Endothelial cell of umbilical vein (primary cell): ENCODE results near the gene STAB2. TPM values are rescaled to one million over a fixed set of nuclear protein-coding genes. Genes with fewer than 3 reads are reported as not detected.

Source experiments
- BruUV-seq: library from RNA; stranded (reverse); fragments of 400-500 nt; replicated peaks from 2 replicates; lab custom pipeline; 2021; lab: Mats Ljungman, UMichigan
- CTCF ChIA-PET: fragments of 300-600, 350-600 bp; sonication (Branson Sonifier 250); formaldehyde crosslinking; loops from one replicate; lab custom pipeline; 2021; ENCODE audit warnings: antibody characterized with exemption, inconsistent platforms; lab: Charles Lee
- POLR2A ChIA-PET: fragments of 300-600, 350-600 bp; sonication (Branson Sonifier 250); formaldehyde crosslinking; loops from one replicate; lab custom pipeline; 2021; ENCODE audit warnings: antibody characterized with exemption, inconsistent platforms; lab: Charles Lee
- DNase-seq: peaks from one replicate; pipeline ENCODE4 v3.0.0-alpha.2; 2011; ENCODE audit warnings: low read depth, low spot score
- FAIRE-seq: peaks from 2 replicates; lab custom pipeline; 2011; peaks lifted over from hg19 to GRCh38; lab: Jason Lieb, UNC
- H2AFZ ChIP-seq: 2 replicates; pipeline ENCODE4 v1.6.0; 2012; ENCODE audit warnings: low read depth, low read length, control low read depth, inconsistent platforms
- H3K27ac ChIP-seq: 2 replicates; pipeline ENCODE4 v1.5.1; 2011; ENCODE audit warnings: low read depth, mild to moderate bottlenecking, control low read depth, low read length, moderate library complexity; ENCODE audit not compliant: insufficient read depth
- H3K27me3 ChIP-seq, 2 experiments: 2 replicates each; pipeline versions ENCODE4 v1.6.0 to v1.6.1; 2011; ENCODE audit warnings: low read length in 2 of 2, mixed read lengths in 1 of 2; ENCODE audit not compliant: control insufficient read depth in 2 of 2, insufficient read depth in 2 of 2
- H3K36me3 ChIP-seq, 2 experiments: 2 replicates in 1 of 2; 3 replicates in 1 of 2; pipeline ENCODE4 v1.5.1; 2011; ENCODE audit warnings: low read length in 2 of 2, mild to moderate bottlenecking in 1 of 2, moderate library complexity in 1 of 2; ENCODE audit not compliant: control insufficient read depth in 2 of 2, insufficient read depth in 2 of 2; ENCODE audit errors: extremely low read depth in 1 of 2
- H3K4me1 ChIP-seq: 3 replicates; pipeline ENCODE4 v1.5.1; 2011; ENCODE audit warnings: mild to moderate bottlenecking, low read length; ENCODE audit not compliant: control insufficient read depth, insufficient read depth; ENCODE audit errors: extremely low read depth
- H3K4me2 ChIP-seq: 2 replicates; pipeline ENCODE4 v1.6.1; 2011; ENCODE audit warnings: low read length, control low read depth, mixed read lengths; ENCODE audit not compliant: insufficient read depth
- H3K4me3 ChIP-seq, 3 experiments: fragments of 200-600 bp in 1 of 3; sonication (generic), shearing (Covaris generic) in 1 of 3; replicated peaks in 1 of 3; 2 replicates each; pipeline ENCODE4 v1.5.1; 2011 to 2016; ENCODE audit warnings: control low read depth in 3 of 3, low read length in 3 of 3, mild to moderate bottlenecking in 2 of 3, inconsistent platforms in 1 of 3, low read depth in 1 of 3, moderate library complexity in 1 of 3; ENCODE audit not compliant: insufficient read depth in 1 of 3
- H3K79me2 ChIP-seq: 2 replicates; pipeline ENCODE4 v1.6.0; 2012; ENCODE audit warnings: low read length, inconsistent platforms; ENCODE audit not compliant: control insufficient read depth, insufficient read depth
- H3K9ac ChIP-seq: replicated peaks from 2 replicates; pipeline ENCODE3; 2011; ENCODE audit warnings: low read length, control low read depth; ENCODE audit not compliant: insufficient read depth; ENCODE audit errors: extremely low read depth
- H3K9me1 ChIP-seq: replicated peaks from 3 replicates; pipeline ENCODE4 v1.6.0; 2011; ENCODE audit warnings: mild to moderate bottlenecking, low read length; ENCODE audit not compliant: control insufficient read depth, insufficient read depth; ENCODE audit errors: extremely low read depth
- H3K9me3 ChIP-seq: replicated peaks from 2 replicates; pipeline ENCODE4 v1.5.1; 2012; ENCODE audit warnings: low read length, inconsistent platforms; ENCODE audit not compliant: control insufficient read depth, insufficient read depth
- H4K20me1 ChIP-seq: replicated peaks from 2 replicates; pipeline ENCODE3; 2011; ENCODE audit warnings: mild to moderate bottlenecking, low read length; ENCODE audit not compliant: control insufficient read depth, insufficient read depth; ENCODE audit errors: extremely low read depth
- CTCF ChIP-seq, 2 donors: IDR thresholded peaks; 1 replicate in 1 of 2; 2 replicates in 1 of 2; pipeline ENCODE4 v1.5.1; 2011; ENCODE audit warnings: low read length in 2 of 2, mild to moderate bottlenecking in 2 of 2, moderate library complexity in 2 of 2, control low read depth in 1 of 2, inconsistent platforms in 1 of 2, low read depth in 1 of 2; ENCODE audit not compliant: insufficient read depth in 1 of 2; ENCODE audit errors: extremely low read depth in 1 of 2
- EZH2 ChIP-seq: IDR thresholded peaks from 2 replicates; pipeline ENCODE4 v1.6.1; 2012; ENCODE audit warnings: borderline replicate concordance, low read depth, mild to moderate bottlenecking, moderate library complexity, low read length, inconsistent platforms; ENCODE audit not compliant: severe bottlenecking
- FOS ChIP-seq: IDR thresholded peaks from 2 replicates; pipeline ENCODE4 v1.6.1; 2011; ENCODE audit warnings: mild to moderate bottlenecking, low read length, moderate library complexity, borderline replicate concordance; ENCODE audit not compliant: insufficient read depth
- GATA2 ChIP-seq: IDR thresholded peaks from 2 replicates; pipeline ENCODE4 v1.7.0; 2011; ENCODE audit warnings: low read depth, mild to moderate bottlenecking, moderate library complexity, mixed read lengths, low read length; ENCODE audit not compliant: insufficient read length, insufficient read depth
- JUN ChIP-seq: IDR thresholded peaks from 2 replicates; pipeline ENCODE4 v1.6.1; 2011; ENCODE audit warnings: borderline replicate concordance, low read depth; ENCODE audit not compliant: insufficient read length, insufficient read depth
- MAX ChIP-seq: IDR thresholded peaks from 2 replicates; pipeline ENCODE4 v1.6.1; 2011; ENCODE audit not compliant: insufficient read depth, insufficient read length
- MYC ChIP-seq: IDR thresholded peaks from one replicate; pipeline ENCODE4 v1.6.1; 2011; ENCODE audit warnings: mild to moderate bottlenecking, low read depth, low read length
- POLR2A ChIP-seq: IDR thresholded peaks from 2 replicates; pipeline ENCODE4 v1.6.1; 2012; ENCODE audit warnings: low read depth, mild to moderate bottlenecking, control low read depth, low read length
- POLR2AphosphoS5 ChIP-seq: IDR thresholded peaks from 2 replicates; pipeline ENCODE4 v1.6.1; 2012; ENCODE audit warnings: low read depth, mild to moderate bottlenecking, control low read depth, low read length, moderate library complexity; ENCODE audit not compliant: insufficient read depth
- dilution Hi-C: fragments of 300-500 bp; cut with MboI; formaldehyde crosslinking; loops from one replicate; pipeline ENCODE4 v1.15.0; 2019; ENCODE audit warnings: low sequenced_read_pairs; ENCODE audit not compliant: extremely low pct_ligation_motif_present
- intact Hi-C: fragments of 100-400 bp; cut with micrococcal nuclease; formaldehyde crosslinking; loops from one replicate; pipeline ENCODE4 v1.10.0; 2022
- polyA plus RNA-seq, 4 experiments: library from polyadenylated mRNA; depleted of rRNA in 3 of 4; stranded (reverse) in 3 of 4; unstranded in 1 of 4; fragments of >200 nt; gene quantifications; 2 replicates each; pipeline versions ENCODE4 v1.2.1 to v1.2.3, GENCODE V29; 2011 to 2012; ENCODE audit warnings: missing spikeins in 1 of 4
- total RNA-seq: library from RNA; stranded (reverse); gene quantifications from 2 replicates; pipeline ENCODE4 v1.2.3, GENCODE V29; 2021

The STAB2 gene
- total and polyA plus RNA-seq, 2 donors (not counting 3 experiments of a cell fraction or from before 2014, with no cell fraction given): 0.01 TPM; not detected in 1

GRCh38 chr12:103794309-103795213 is 207.5 kb downstream of the STAB2 start:
- Histone ChIP-seq H3K9ac (no peak overlapping the region), H2AFZ (no peak overlapping the region), H4K20me1 (no peaks in the 10 kb centered on the region), H3K4me1 (peaks cover 7% of the 10 kb centered on the region), H3K36me3 (no peaks in the 10 kb centered on the region), H3K9me1 (no peaks in the 10 kb centered on the region), H3K79me2 (no peaks in the 10 kb centered on the region), H3K27me3 (no peaks in the 10 kb centered on the region), H3K27ac (no peak overlapping the region), H3K4me2 (no peak overlapping the region), H3K9me3 (no peaks in the 10 kb centered on the region), H3K4me3 (no peak overlapping the region)
- no TSS peak for BruUV-seq
- dilution Hi-C loops (no loop called here), intact Hi-C loops (no loop called here)
- TF ChIP-seq FOS: no peak
- no peak for TF ChIP-seq EZH2
- TF ChIP-seq GATA2: no peak
- TF ChIP-seq POLR2A: no peak
- TF ChIP-seq POLR2AphosphoS5: no peak
- no peak for TF ChIP-seq MAX
- TF ChIP-seq MYC: no peak
- TF ChIP-seq JUN: no peak
- TF ChIP-seq CTCF (IDR thresholded peaks at IDR 0.05; ENCODE audit: extremely low read depth in 1 of 2, insufficient read depth in 1 of 2, low read depth in 1 of 2, low read length in 2 of 2): no peak
- DNase-seq (no peak), FAIRE-seq (no peak)
- CTCF ChIA-PET: interaction anchor here (0.9 kb wide), 1 partner anchor 14 kb away, joined by 4 read pairs; no protein-coding TSS in a partner anchor
- POLR2A ChIA-PET: no interaction called here
